Vagina (tissue), 2 donors: ENCODE results near the gene SYNDIG1L. TPM values are rescaled to one million over a fixed set of nuclear protein-coding genes. Genes with fewer than 3 reads are reported as not detected.

Experiments
- DNase-seq, 2 donors: peaks; one replicate each; pipeline ENCODE4 v3.0.0-alpha.2; 2017; ENCODE audit errors: extremely low spot score in 2 of 2
- H3K27ac ChIP-seq: fragments of 200-600 bp; sonication (generic); one replicate; pipeline ENCODE4 v1.5.1; 2019
- H3K27me3 ChIP-seq: fragments of 200-600 bp; sonication (generic); one replicate; pipeline ENCODE4 v1.5.1; 2019
- H3K36me3 ChIP-seq, 2 donors: fragments of 200-600 bp; sonication (generic); one replicate each; pipeline ENCODE4 v1.5.1; 2017 to 2019
- H3K4me1 ChIP-seq: fragments of 200-600 bp; sonication (generic); one replicate; pipeline ENCODE4 v1.5.1; 2019
- H3K4me3 ChIP-seq, 2 donors: fragments of 200-600 bp; sonication (generic); 1 replicate in 1 of 2; 2 replicates in 1 of 2; pipeline ENCODE4 v1.5.1; 2016 to 2019
- H3K9me3 ChIP-seq: fragments of 200-600 bp; sonication (generic); one replicate; pipeline ENCODE4 v1.5.1; 2019
- CTCF ChIP-seq, 3 experiments: fragments of 450-650 bp in 2 of 3; fragments of 200-600 bp in 1 of 3; sonication (generic) in 1 of 3; IDR thresholded peaks; one replicate each; pipeline ENCODE4 v1.5.1; 2017 to 2019; ENCODE audit warnings: antibody characterized with exemption in 3 of 3, mild to moderate bottlenecking in 2 of 3, moderate library complexity in 2 of 3
- POLR2A ChIP-seq, 2 donors: fragments of 450-650 bp; IDR thresholded peaks; one replicate each; pipeline ENCODE4 v1.6.1; 2017; ENCODE audit warnings: antibody characterized with exemption in 2 of 2, mild to moderate bottlenecking in 2 of 2, moderate library complexity in 2 of 2
- POLR2AphosphoS5 ChIP-seq, 2 donors: sonication (generic); formaldehyde crosslinking; IDR thresholded peaks; one replicate each; pipeline ENCODE4 v1.9.0; 2017; ENCODE audit warnings: antibody characterized with exemption in 2 of 2, mild to moderate bottlenecking in 2 of 2, low read depth in 1 of 2; ENCODE audit not compliant: insufficient read depth in 1 of 2
- intact Hi-C: fragments of 100-400 bp; cut with DNase I; formaldehyde crosslinking; loops from one replicate; pipeline ENCODE4 v1.15.1; 2023
- total RNA-seq: library from RNA; depleted of rRNA; stranded (reverse); fragments of >200 nt; gene quantifications from one replicate; pipeline ENCODE4 v1.2.3, GENCODE V29; 2016

The SYNDIG1L gene
- total RNA-seq, 1 donor from 2014 or later, result not detected

- intact Hi-C loops, result no loop called here
- no peak for DNase-seq
Observed at GRCh38 chr14:74407021-74407800, 18.8 kb downstream of the SYNDIG1L start.

GRCh38 chr14:74405663-74406062 is 20.3 kb downstream of the SYNDIG1L start:
- peaks cover 13% of the 10 kb centered on the region for H3K4me1 ChIP-seq
- intact Hi-C loops, result no loop called here
- no peak overlapping the region for H3K4me3 ChIP-seq
- no peaks in the 10 kb centered on the region for H3K9me3 ChIP-seq
- TF ChIP-seq CTCF (IDR thresholded peaks at IDR 0.05) (no peak), POLR2A (IDR thresholded peaks at IDR 0.05) (no peak), POLR2AphosphoS5 (IDR thresholded peaks at IDR 0.05; ENCODE audit: insufficient read depth in 1 of 2, low read depth in 1 of 2) (no peak)
- H3K36me3 ChIP-seq, result no peaks in the 10 kb centered on the region
- H3K27me3 ChIP-seq, result no peaks in the 10 kb centered on the region
- no peak for DNase-seq
- H3K27ac ChIP-seq, result no peak overlapping the region

More at GRCh38 chr14:74407021-74407800, 18.8 kb downstream of the SYNDIG1L start:
- peaks cover 1% of the 10 kb centered on the region for H3K4me1 ChIP-seq
- TF ChIP-seq POLR2AphosphoS5 (IDR thresholded peaks at IDR 0.05; ENCODE audit: insufficient read depth in 1 of 2, low read depth in 1 of 2) (no peak), POLR2A (IDR thresholded peaks at IDR 0.05) (no peak), CTCF (IDR thresholded peaks at IDR 0.05) (no peak)
- no peaks in the 10 kb centered on the region for H3K27me3 ChIP-seq
- H3K36me3 ChIP-seq, result no peaks in the 10 kb centered on the region
- H3K27ac ChIP-seq, result no peak overlapping the region
- H3K9me3 ChIP-seq, result no peaks in the 10 kb centered on the region
- no peak overlapping the region for H3K4me3 ChIP-seq

- Histone ChIP-seq H3K4me1 (peaks cover 13% of the 10 kb centered on the region), H3K4me3 (no peak overlapping the region), H3K9me3 (no peaks in the 10 kb centered on the region), H3K27ac (no peak overlapping the region), H3K27me3 (no peaks in the 10 kb centered on the region), H3K36me3 (no peaks in the 10 kb centered on the region)
- DNase-seq, result no peak
- TF ChIP-seq POLR2AphosphoS5 (IDR thresholded peaks at IDR 0.05; ENCODE audit: insufficient read depth in 1 of 2, low read depth in 1 of 2) (no peak), CTCF (IDR thresholded peaks at IDR 0.05) (no peak), POLR2A (IDR thresholded peaks at IDR 0.05) (no peak)
- intact Hi-C loops, result no loop called here
Observed at GRCh38 chr14:74404435-74404834, 21.6 kb downstream of the SYNDIG1L start.

GRCh38 chr14:74403619-74404417 is 22.2 kb downstream of the SYNDIG1L start:
- H3K9me3 ChIP-seq, result no peaks in the 10 kb centered on the region
- H3K4me1 ChIP-seq, result peaks cover 13% of the 10 kb centered on the region
- intact Hi-C loops, result no loop called here
- no peak overlapping the region for H3K4me3 ChIP-seq
- no peaks in the 10 kb centered on the region for H3K36me3 ChIP-seq
- H3K27ac ChIP-seq, result no peak overlapping the region
- TF ChIP-seq CTCF (IDR thresholded peaks at IDR 0.05) (no peak), POLR2AphosphoS5 (IDR thresholded peaks at IDR 0.05; ENCODE audit: insufficient read depth in 1 of 2, low read depth in 1 of 2) (no peak), POLR2A (IDR thresholded peaks at IDR 0.05) (no peak)
- no peaks in the 10 kb centered on the region for H3K27me3 ChIP-seq
- DNase-seq, result no peak
